GM23338 (cell line): Measurements from ENCODE around the gene MRTO4. TPM values are rescaled to one million over a fixed set of nuclear protein-coding genes. Genes with fewer than 3 reads are reported as not detected.

Experiments used
- ATAC-seq: fragments of 200-7000 bp; cut with Tn5 transposase; 3 replicates; pipeline ENCODE4 v1.9.1; 2020
- DNase-seq: peaks from one replicate; pipeline ENCODE4 v3.0.0-alpha.2; 2015; ENCODE audit warnings: low spot score
- H2AFZ ChIP-seq: fragments of 200-600 bp; sonication (generic); 2 replicates; pipeline ENCODE4 v1.8.0; 2016; ENCODE audit warnings: antibody characterized with exemption, mild to moderate bottlenecking, moderate library complexity
- H3F3A ChIP-seq: fragments of 200-600 bp; sonication (generic); replicated peaks from 2 replicates; pipeline ENCODE4 v1.8.0; 2017; ENCODE audit warnings: antibody characterized with exemption, mixed run types, low read depth
- H3K27ac ChIP-seq: fragments of 200-600 bp; sonication (generic); 2 replicates; pipeline ENCODE4 v1.6.1; 2016; ENCODE audit warnings: low read depth
- H3K27me3 ChIP-seq: fragments of 200-600 bp; sonication (generic); 2 replicates; pipeline ENCODE4 v1.8.0; 2016; ENCODE audit warnings: mild to moderate bottlenecking, mixed run types, moderate library complexity; ENCODE audit not compliant: insufficient read depth
- H3K36me3 ChIP-seq: fragments of 200-600 bp; sonication (generic); 2 replicates; pipeline ENCODE4 v1.8.0; 2016; ENCODE audit warnings: mild to moderate bottlenecking; ENCODE audit not compliant: insufficient read depth
- H3K4me1 ChIP-seq: fragments of 200-600 bp; sonication (generic); 2 replicates; pipeline ENCODE4 v1.8.0; 2016; ENCODE audit warnings: mild to moderate bottlenecking, moderate library complexity; ENCODE audit not compliant: insufficient read depth
- H3K4me2 ChIP-seq: fragments of 200-600 bp; sonication (generic); 2 replicates; pipeline ENCODE4 v1.7.1; 2017; ENCODE audit warnings: mixed run types
- H3K4me3 ChIP-seq: fragments of 200-600 bp; sonication (generic); 2 replicates; pipeline ENCODE4 v1.6.1; 2016; ENCODE audit warnings: mixed run types
- H3K79me2 ChIP-seq: fragments of 200-600 bp; sonication (generic); replicated peaks from 2 replicates; pipeline ENCODE4 v1.8.0; 2017; ENCODE audit warnings: mild to moderate bottlenecking; ENCODE audit not compliant: insufficient read depth
- H3K9me2 ChIP-seq: fragments of 200-600 bp; sonication (generic); 2 replicates; pipeline ENCODE4 v1.8.0; 2017; ENCODE audit not compliant: insufficient read depth
- H4K20me1 ChIP-seq: fragments of 200-600 bp; sonication (generic); replicated peaks from 2 replicates; pipeline ENCODE4 v1.8.0; 2017; ENCODE audit warnings: mild to moderate bottlenecking; ENCODE audit not compliant: insufficient read depth
- H3K27ac Mint-ChIP-seq: 2 replicates; pipeline ENCODE4 v1.8.0; 2020; ENCODE audit warnings: inconsistent platforms, mild to moderate bottlenecking, moderate library complexity, mixed read lengths
- H3K27me3 Mint-ChIP-seq: 3 replicates; pipeline ENCODE4 v1.8.0; 2022; ENCODE audit warnings: low read depth, mild to moderate bottlenecking, moderate library complexity, mixed read lengths, inconsistent platforms; ENCODE audit not compliant: insufficient read depth, poor library complexity
- H3K36me3 Mint-ChIP-seq: 3 replicates; pipeline ENCODE4 v1.8.0; 2021; ENCODE audit warnings: low read depth, mild to moderate bottlenecking, inconsistent platforms, moderate library complexity, mixed read lengths
- H3K4me1 Mint-ChIP-seq: 3 replicates; pipeline ENCODE4 v1.8.0; 2020; ENCODE audit warnings: mild to moderate bottlenecking, inconsistent platforms, mixed read lengths
- H3K4me3 Mint-ChIP-seq: 3 replicates; pipeline ENCODE4 v1.8.0; 2021; ENCODE audit warnings: moderate library complexity, mild to moderate bottlenecking, inconsistent platforms, mixed read lengths
- H3K9me3 Mint-ChIP-seq: 3 replicates; pipeline ENCODE4 v1.8.0; 2020; ENCODE audit warnings: moderate library complexity, mild to moderate bottlenecking, inconsistent platforms, mixed read lengths
- CREB1 ChIP-seq: fragments of 250-450 bp; sonication (Bioruptor Pico); IDR thresholded peaks from 2 replicates; pipeline ENCODE4 v1.5.0; 2020; ENCODE audit warnings: low read depth, mild to moderate bottlenecking, moderate library complexity
- EZH2 ChIP-seq: fragments of 200-600 bp; sonication (generic); IDR thresholded peaks from one replicate; pipeline ENCODE4 v1.8.0; 2017; ENCODE audit warnings: antibody characterized with exemption, mild to moderate bottlenecking, low read depth; ENCODE audit not compliant: unreplicated experiment
- EZH2phosphoT487 ChIP-seq: fragments of 200-600 bp; sonication (generic); IDR thresholded peaks from one replicate; pipeline ENCODE4 v1.8.1; 2018; ENCODE audit warnings: antibody characterized with exemption; ENCODE audit not compliant: unreplicated experiment
- JUNB ChIP-seq: IDR thresholded peaks from one replicate; pipeline ENCODE4 v1.6.1; 2016; ENCODE audit warnings: antibody characterized with exemption; ENCODE audit not compliant: unreplicated experiment
- NANOG ChIP-seq: IDR thresholded peaks from 2 replicates; pipeline ENCODE4 v1.6.1; 2016; ENCODE audit warnings: antibody characterized with exemption, borderline replicate concordance
- POLR2AphosphoS5 ChIP-seq: IDR thresholded peaks from 2 replicates; pipeline ENCODE4 v1.6.1; 2016; ENCODE audit warnings: antibody characterized with exemption, low read depth
- STAT1 ChIP-seq: IDR thresholded peaks from one replicate; pipeline ENCODE4 v1.6.1; 2016; ENCODE audit warnings: antibody characterized with exemption; ENCODE audit not compliant: unreplicated experiment
- ZNF114 ChIP-seq: fragments of 250-450 bp; sonication (Bioruptor Pico); IDR thresholded peaks from 2 replicates; pipeline ENCODE4 v1.5.0; 2020; ENCODE audit warnings: mild to moderate bottlenecking, moderate library complexity
- ZNF331 ChIP-seq: fragments of 250-450 bp; sonication (Bioruptor Pico); IDR thresholded peaks from 2 replicates; pipeline ENCODE4 v1.5.0; 2020; ENCODE audit warnings: low read depth, mild to moderate bottlenecking, moderate library complexity
- polyA plus RNA-seq: library from polyadenylated mRNA; unstranded; fragments of >200 nt; fragmentation: Nextera tagmentation; extraction: Ambion mirVana; gene quantifications from 2 replicates; pipeline ENCODE4 v1.2.1, GENCODE V29; 2016
- total RNA-seq: library from RNA; depleted of rRNA; stranded (reverse); fragments of >200 nt; shearing (Covaris generic); gene quantifications from 2 replicates; pipeline ENCODE4 v1.2.3, GENCODE V29; 2014
- TF ChIP-seq, protein P1 (sequence below): IDR thresholded peaks from 2 replicates; pipeline ENCODE4 v1.6.1; 2016; ENCODE audit warnings: antibody characterized with exemption
- TF ChIP-seq, protein P2 (sequence below): IDR thresholded peaks from one replicate; pipeline ENCODE4 v1.6.1; 2018; ENCODE audit warnings: antibody characterized with exemption; ENCODE audit not compliant: unreplicated experiment
- TF ChIP-seq, protein P3 (sequence below), 2 experiments: fragments of 200-600 bp in 1 of 2; sonication (generic) in 1 of 2; conservative IDR thresholded peaks; 2 replicates each; pipeline versions ENCODE4 v1.5.1 to v1.6.1; 2016 to 2017; ENCODE audit warnings: antibody characterized with exemption in 2 of 2, low read depth in 2 of 2, mild to moderate bottlenecking in 2 of 2, moderate library complexity in 1 of 2
- TF ChIP-seq, protein P4 (sequence below): fragments of 250-450 bp; sonication (Bioruptor Pico); IDR thresholded peaks from 2 replicates; pipeline ENCODE4 v1.5.0; 2020; ENCODE audit warnings: mild to moderate bottlenecking, moderate library complexity

Gene MRTO4
- total and polyA plus RNA-seq, 2 experiments from 2014 or later: 54.2 to 88.5 TPM

DNA sequence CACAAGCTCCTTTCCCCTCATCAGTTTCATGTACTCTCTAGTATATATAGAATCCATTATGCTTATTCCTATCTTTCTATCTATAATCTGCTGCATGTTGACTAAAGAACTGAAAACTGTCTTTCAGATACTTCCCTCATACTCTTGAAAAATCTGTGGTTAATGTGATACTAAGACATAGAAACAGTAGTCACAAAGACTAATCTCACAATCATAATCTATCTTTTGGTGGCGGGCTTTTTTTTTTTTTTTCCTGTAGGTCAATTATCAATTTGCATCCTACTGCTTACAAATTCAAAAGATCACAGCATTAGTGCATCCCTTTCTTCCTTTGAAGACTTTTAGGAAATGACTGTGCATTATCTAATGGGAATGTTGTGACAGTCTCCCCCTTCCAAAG is 46.2 kb upstream of the MRTO4 start:
- H3F3A ChIP-seq: peaks cover under 1% of the 10 kb centered on the region; the same call in 1 of the 2 replicates
- TF ChIP-seq, protein P1, sequence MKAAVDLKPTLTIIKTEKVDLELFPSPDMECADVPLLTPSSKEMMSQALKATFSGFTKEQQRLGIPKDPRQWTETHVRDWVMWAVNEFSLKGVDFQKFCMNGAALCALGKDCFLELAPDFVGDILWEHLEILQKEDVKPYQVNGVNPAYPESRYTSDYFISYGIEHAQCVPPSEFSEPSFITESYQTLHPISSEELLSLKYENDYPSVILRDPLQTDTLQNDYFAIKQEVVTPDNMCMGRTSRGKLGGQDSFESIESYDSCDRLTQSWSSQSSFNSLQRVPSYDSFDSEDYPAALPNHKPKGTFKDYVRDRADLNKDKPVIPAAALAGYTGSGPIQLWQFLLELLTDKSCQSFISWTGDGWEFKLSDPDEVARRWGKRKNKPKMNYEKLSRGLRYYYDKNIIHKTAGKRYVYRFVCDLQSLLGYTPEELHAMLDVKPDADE: no peak
- TF ChIP-seq ZNF331 (CRISPR knock-in tag) (no peak), CREB1 (CRISPR knock-in tag) (no peak), ZNF114 (CRISPR knock-in tag) (no peak), POLR2AphosphoS5 (no peak), EZH2phosphoT487 (no peak), STAT1 (no peak), JUNB (no peak), NANOG (no peak), EZH2 (no peak)
- TF ChIP-seq, protein P2, sequence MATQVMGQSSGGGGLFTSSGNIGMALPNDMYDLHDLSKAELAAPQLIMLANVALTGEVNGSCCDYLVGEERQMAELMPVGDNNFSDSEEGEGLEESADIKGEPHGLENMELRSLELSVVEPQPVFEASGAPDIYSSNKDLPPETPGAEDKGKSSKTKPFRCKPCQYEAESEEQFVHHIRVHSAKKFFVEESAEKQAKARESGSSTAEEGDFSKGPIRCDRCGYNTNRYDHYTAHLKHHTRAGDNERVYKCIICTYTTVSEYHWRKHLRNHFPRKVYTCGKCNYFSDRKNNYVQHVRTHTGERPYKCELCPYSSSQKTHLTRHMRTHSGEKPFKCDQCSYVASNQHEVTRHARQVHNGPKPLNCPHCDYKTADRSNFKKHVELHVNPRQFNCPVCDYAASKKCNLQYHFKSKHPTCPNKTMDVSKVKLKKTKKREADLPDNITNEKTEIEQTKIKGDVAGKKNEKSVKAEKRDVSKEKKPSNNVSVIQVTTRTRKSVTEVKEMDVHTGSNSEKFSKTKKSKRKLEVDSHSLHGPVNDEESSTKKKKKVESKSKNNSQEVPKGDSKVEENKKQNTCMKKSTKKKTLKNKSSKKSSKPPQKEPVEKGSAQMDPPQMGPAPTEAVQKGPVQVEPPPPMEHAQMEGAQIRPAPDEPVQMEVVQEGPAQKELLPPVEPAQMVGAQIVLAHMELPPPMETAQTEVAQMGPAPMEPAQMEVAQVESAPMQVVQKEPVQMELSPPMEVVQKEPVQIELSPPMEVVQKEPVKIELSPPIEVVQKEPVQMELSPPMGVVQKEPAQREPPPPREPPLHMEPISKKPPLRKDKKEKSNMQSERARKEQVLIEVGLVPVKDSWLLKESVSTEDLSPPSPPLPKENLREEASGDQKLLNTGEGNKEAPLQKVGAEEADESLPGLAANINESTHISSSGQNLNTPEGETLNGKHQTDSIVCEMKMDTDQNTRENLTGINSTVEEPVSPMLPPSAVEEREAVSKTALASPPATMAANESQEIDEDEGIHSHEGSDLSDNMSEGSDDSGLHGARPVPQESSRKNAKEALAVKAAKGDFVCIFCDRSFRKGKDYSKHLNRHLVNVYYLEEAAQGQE: no peak
- TF ChIP-seq, protein P3, sequence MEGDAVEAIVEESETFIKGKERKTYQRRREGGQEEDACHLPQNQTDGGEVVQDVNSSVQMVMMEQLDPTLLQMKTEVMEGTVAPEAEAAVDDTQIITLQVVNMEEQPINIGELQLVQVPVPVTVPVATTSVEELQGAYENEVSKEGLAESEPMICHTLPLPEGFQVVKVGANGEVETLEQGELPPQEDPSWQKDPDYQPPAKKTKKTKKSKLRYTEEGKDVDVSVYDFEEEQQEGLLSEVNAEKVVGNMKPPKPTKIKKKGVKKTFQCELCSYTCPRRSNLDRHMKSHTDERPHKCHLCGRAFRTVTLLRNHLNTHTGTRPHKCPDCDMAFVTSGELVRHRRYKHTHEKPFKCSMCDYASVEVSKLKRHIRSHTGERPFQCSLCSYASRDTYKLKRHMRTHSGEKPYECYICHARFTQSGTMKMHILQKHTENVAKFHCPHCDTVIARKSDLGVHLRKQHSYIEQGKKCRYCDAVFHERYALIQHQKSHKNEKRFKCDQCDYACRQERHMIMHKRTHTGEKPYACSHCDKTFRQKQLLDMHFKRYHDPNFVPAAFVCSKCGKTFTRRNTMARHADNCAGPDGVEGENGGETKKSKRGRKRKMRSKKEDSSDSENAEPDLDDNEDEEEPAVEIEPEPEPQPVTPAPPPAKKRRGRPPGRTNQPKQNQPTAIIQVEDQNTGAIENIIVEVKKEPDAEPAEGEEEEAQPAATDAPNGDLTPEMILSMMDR (conservative IDR thresholded peaks at IDR 0.05; ENCODE audit: low read depth in 2 of 2): no peak
- TF ChIP-seq, protein P4, sequence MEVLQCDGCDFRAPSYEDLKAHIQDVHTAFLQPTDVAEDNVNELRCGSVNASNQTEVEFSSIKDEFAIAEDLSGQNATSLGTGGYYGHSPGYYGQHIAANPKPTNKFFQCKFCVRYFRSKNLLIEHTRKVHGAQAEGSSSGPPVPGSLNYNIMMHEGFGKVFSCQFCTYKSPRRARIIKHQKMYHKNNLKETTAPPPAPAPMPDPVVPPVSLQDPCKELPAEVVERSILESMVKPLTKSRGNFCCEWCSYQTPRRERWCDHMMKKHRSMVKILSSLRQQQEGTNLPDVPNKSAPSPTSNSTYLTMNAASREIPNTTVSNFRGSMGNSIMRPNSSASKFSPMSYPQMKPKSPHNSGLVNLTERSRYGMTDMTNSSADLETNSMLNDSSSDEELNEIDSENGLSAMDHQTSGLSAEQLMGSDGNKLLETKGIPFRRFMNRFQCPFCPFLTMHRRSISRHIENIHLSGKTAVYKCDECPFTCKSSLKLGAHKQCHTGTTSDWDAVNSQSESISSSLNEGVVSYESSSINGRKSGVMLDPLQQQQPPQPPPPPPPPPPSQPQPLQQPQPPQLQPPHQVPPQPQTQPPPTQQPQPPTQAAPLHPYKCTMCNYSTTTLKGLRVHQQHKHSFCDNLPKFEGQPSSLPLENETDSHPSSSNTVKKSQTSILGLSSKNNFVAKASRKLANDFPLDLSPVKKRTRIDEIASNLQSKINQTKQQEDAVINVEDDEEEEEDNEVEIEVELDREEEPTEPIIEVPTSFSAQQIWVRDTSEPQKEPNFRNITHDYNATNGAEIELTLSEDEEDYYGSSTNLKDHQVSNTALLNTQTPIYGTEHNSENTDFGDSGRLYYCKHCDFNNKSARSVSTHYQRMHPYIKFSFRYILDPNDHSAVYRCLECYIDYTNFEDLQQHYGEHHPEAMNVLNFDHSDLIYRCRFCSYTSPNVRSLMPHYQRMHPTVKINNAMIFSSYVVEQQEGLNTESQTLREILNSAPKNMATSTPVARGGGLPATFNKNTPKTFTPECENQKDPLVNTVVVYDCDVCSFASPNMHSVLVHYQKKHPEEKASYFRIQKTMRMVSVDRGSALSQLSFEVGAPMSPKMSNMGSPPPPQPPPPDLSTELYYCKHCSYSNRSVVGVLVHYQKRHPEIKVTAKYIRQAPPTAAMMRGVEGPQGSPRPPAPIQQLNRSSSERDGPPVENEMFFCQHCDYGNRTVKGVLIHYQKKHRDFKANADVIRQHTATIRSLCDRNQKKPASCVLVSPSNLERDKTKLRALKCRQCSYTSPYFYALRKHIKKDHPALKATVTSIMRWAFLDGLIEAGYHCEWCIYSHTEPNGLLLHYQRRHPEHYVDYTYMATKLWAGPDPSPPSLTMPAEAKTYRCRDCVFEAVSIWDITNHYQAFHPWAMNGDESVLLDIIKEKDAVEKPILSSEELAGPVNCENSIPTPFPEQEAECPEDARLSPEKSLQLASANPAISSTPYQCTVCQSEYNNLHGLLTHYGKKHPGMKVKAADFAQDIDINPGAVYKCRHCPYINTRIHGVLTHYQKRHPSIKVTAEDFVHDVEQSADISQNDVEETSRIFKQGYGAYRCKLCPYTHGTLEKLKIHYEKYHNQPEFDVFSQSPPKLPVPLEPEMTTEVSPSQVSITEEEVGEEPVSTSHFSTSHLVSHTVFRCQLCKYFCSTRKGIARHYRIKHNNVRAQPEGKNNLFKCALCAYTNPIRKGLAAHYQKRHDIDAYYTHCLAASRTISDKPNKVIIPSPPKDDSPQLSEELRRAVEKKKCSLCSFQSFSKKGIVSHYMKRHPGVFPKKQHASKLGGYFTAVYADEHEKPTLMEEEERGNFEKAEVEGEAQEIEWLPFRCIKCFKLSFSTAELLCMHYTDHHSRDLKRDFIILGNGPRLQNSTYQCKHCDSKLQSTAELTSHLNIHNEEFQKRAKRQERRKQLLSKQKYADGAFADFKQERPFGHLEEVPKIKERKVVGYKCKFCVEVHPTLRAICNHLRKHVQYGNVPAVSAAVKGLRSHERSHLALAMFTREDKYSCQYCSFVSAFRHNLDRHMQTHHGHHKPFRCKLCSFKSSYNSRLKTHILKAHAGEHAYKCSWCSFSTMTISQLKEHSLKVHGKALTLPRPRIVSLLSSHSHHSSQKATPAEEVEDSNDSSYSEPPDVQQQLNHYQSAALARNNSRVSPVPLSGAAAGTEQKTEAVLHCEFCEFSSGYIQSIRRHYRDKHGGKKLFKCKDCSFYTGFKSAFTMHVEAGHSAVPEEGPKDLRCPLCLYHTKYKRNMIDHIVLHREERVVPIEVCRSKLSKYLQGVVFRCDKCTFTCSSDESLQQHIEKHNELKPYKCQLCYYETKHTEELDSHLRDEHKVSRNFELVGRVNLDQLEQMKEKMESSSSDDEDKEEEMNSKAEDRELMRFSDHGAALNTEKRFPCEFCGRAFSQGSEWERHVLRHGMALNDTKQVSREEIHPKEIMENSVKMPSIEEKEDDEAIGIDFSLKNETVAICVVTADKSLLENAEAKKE (CRISPR knock-in tag): no peak
- Mint-ChIP-seq H3K4me1 (peaks cover 11% of the 10 kb centered on the region), H3K27ac (0 out of 2 replicates have a peak overlapping the region, but pooled peaks have one; percentile 15), H3K36me3 (peaks cover 5% of the 10 kb centered on the region; the same call in 2 of the 3 replicates), H3K9me3 (no peaks in the 10 kb centered on the region), H3K4me3 (no peak overlapping the region), H3K27me3 (peaks cover 3% of the 10 kb centered on the region)
- no peak overlapping the region for H3K4me2 ChIP-seq
- peaks cover 94% of the 10 kb centered on the region for H3K79me2 ChIP-seq
- H4K20me1 ChIP-seq: peaks cover 69% of the 10 kb centered on the region
- H3K4me3 ChIP-seq: no peak overlapping the region
- H2AFZ ChIP-seq: no peak overlapping the region
- H3K4me1 ChIP-seq: peaks cover 15% of the 10 kb centered on the region
- ATAC-seq: no peak
- DNase-seq: no peak
- no peaks in the 10 kb centered on the region for H3K9me2 ChIP-seq
- H3K36me3 ChIP-seq: no peaks in the 10 kb centered on the region; the same call in 1 of the 2 replicates
- no peaks in the 10 kb centered on the region for H3K27me3 ChIP-seq
- H3K27ac ChIP-seq: no peak overlapping the region
